Measurements from ENCODE around the gene GLIPR1L2.

- TF ChIP-seq EZH2 (IDR thresholded peaks at IDR 0.05) (no peak), POLR2AphosphoS5 (IDR thresholded peaks at IDR 0.05; ENCODE audit: borderline replicate concordance, low read depth, low read length) (no peak), FOXP2 (optimal IDR thresholded peaks at IDR 0.05; ENCODE audit: control extremely low read depth, extremely low read length, insufficient read depth) (no peak)
Measured at GRCh38 chr12:75341873-75342272, 49.0 kb upstream of the GLIPR1L2 start.
